OCI-LY1 (cell line): Measurements from ENCODE around the gene SLC2A2.

Source experiments
- EZH2 ChIP-seq: fragments of 200-600 bp; sonication (generic), shearing (Covaris generic); IDR thresholded peaks from 2 replicates; pipeline ENCODE4 v1.8.0; 2017; ENCODE audit warnings: borderline replicate concordance, mixed run types, mild to moderate bottlenecking, antibody characterized with exemption, low read length, moderate library complexity, mixed read lengths
- TF ChIP-seq, protein P1 (sequence below): fragments of 200-600 bp; sonication (generic), shearing (Covaris generic); IDR thresholded peaks from 2 replicates; pipeline ENCODE4 v1.5.1; 2017; ENCODE audit warnings: mild to moderate bottlenecking, antibody characterized with exemption, low read length, moderate library complexity, mixed read lengths

DNA sequence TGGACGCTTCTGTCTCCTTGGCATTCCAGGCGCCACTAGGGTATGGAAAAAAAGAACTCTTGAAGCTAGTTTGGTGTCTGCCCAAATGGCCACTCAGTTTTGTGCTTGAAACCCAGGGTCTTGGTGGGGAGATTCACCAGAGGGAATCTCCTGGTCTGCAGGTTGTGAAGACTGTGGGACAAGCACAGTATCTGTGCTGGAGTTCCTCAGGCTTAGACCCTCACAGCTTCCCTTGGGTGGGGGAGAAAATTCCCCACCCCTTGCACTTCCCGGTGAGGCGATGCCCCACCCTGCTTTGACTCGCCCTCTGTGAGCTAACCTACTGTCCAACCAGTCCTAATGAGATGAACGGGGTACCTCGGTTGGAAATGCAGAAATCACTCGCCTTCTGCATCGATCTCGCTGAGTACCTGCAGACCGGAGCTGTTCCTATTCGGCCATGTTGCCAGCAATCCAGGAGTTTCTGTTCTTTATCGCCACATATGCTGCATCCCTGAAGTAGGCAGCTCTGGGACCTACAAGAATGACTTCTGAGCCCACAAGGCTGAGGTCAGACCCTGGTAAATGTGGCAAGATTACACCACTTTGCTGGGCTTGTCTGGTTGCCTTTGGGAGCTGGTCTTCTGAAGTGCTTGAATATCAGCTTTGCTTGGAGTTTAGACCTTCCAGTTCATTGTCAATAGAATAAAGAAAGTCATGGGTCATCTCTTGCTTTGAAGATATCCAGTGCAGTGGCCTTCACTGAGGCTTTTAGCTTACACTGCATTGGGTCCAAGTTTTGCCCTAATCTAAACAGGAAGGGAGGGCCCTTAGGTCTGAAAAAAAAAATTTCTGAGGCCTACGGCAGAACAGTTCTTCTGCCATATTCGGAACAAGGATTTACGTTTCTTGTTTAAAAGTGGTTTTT is 51.0 kb downstream of the SLC2A2 start:
- TF ChIP-seq, protein P1, sequence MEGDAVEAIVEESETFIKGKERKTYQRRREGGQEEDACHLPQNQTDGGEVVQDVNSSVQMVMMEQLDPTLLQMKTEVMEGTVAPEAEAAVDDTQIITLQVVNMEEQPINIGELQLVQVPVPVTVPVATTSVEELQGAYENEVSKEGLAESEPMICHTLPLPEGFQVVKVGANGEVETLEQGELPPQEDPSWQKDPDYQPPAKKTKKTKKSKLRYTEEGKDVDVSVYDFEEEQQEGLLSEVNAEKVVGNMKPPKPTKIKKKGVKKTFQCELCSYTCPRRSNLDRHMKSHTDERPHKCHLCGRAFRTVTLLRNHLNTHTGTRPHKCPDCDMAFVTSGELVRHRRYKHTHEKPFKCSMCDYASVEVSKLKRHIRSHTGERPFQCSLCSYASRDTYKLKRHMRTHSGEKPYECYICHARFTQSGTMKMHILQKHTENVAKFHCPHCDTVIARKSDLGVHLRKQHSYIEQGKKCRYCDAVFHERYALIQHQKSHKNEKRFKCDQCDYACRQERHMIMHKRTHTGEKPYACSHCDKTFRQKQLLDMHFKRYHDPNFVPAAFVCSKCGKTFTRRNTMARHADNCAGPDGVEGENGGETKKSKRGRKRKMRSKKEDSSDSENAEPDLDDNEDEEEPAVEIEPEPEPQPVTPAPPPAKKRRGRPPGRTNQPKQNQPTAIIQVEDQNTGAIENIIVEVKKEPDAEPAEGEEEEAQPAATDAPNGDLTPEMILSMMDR: no peak
- TF ChIP-seq EZH2: no peak
